Neural cell (in vitro differentiated cells): ENCODE measurements around the gene DTYMK. TPM values are rescaled to one million over a fixed set of nuclear protein-coding genes. Genes with fewer than 3 reads are reported as not detected.

Experiments used
- H2AFZ ChIP-seq: fragments of 200-600, 300-800 bp; sonication (generic), shearing (Covaris generic); 2 replicates; pipeline ENCODE4 v1.6.0; 2014; ENCODE audit warnings: low read depth, mild to moderate bottlenecking, antibody characterized with exemption, low read length, moderate library complexity
- H3F3A ChIP-seq: fragments of 200-600 bp; shearing (Covaris generic); 2 replicates; pipeline ENCODE4 v1.6.1; 2016; ENCODE audit warnings: mild to moderate bottlenecking, moderate library complexity, mixed read lengths, antibody characterized with exemption, low read length; ENCODE audit not compliant: insufficient read depth, poor library complexity, severe bottlenecking
- H3K27ac ChIP-seq: fragments of 200-600, 300-800 bp; sonication (generic), shearing (Covaris generic); 2 replicates; pipeline ENCODE4 v1.5.1; 2014; ENCODE audit warnings: mild to moderate bottlenecking, low read length, moderate library complexity
- H3K27me3 ChIP-seq: fragments of 300-800, 200-600 bp; sonication (generic), shearing (Covaris generic); 2 replicates; pipeline ENCODE4 v1.6.0; 2014; ENCODE audit warnings: mild to moderate bottlenecking, low read depth, low read length, moderate library complexity; ENCODE audit not compliant: insufficient read depth
- H3K36me3 ChIP-seq: fragments of 300-800, 200-600 bp; sonication (generic), shearing (Covaris generic); 2 replicates; pipeline ENCODE4 v1.5.1; 2014; ENCODE audit warnings: mild to moderate bottlenecking, antibody characterized with exemption, low read length, moderate library complexity; ENCODE audit not compliant: insufficient read depth
- H3K4me2 ChIP-seq: fragments of 300-800, 200-600 bp; sonication (generic), shearing (Covaris generic); 2 replicates; pipeline ENCODE4 v1.6.0; 2014; ENCODE audit warnings: mild to moderate bottlenecking, low read length
- H3K4me3 ChIP-seq: fragments of 300-800, 200-600 bp; sonication (generic), shearing (Covaris generic); 2 replicates; pipeline ENCODE4 v1.5.1; 2014; ENCODE audit warnings: mild to moderate bottlenecking, low read length, moderate library complexity
- H3K79me2 ChIP-seq: fragments of 200-600 bp; shearing (Covaris generic); replicated peaks from 2 replicates; pipeline ENCODE4 v1.6.0; 2014; ENCODE audit warnings: mild to moderate bottlenecking, low read length, moderate library complexity; ENCODE audit not compliant: insufficient read depth
- H3K9ac ChIP-seq: fragments of 300-800, 200-600 bp; sonication (generic), shearing (Covaris generic); 2 replicates; pipeline ENCODE4 v1.6.1; 2016; ENCODE audit warnings: mild to moderate bottlenecking, low read length, mixed read lengths
- H3K9me2 ChIP-seq: fragments of 200-600 bp; shearing (Covaris generic); 2 replicates; pipeline ENCODE4 v1.6.1; 2016; ENCODE audit warnings: mild to moderate bottlenecking, low read length, mixed read lengths; ENCODE audit not compliant: insufficient read depth
- H3K9me3 ChIP-seq: fragments of 200-600, 300-800 bp; sonication (generic), shearing (Covaris generic); 2 replicates; pipeline ENCODE4 v1.6.1; 2016; ENCODE audit warnings: mild to moderate bottlenecking, mixed run types, low read length, moderate library complexity, mixed read lengths
- H4K20me1 ChIP-seq: fragments of 200-600 bp; shearing (Covaris generic); 2 replicates; pipeline ENCODE4 v1.6.1; 2016; ENCODE audit warnings: mild to moderate bottlenecking, mixed run types; ENCODE audit not compliant: insufficient read depth
- CTCF ChIP-seq: fragments of 450-650 bp; IDR thresholded peaks from 2 replicates; pipeline ENCODE4 v1.5.1; 2014; ENCODE audit warnings: antibody characterized with exemption, mild to moderate bottlenecking, moderate library complexity; ENCODE audit not compliant: poor library complexity, severe bottlenecking
- EP300 ChIP-seq: fragments of 450-650 bp; conservative IDR thresholded peaks from 2 replicates; pipeline ENCODE4 v1.6.1; 2014; ENCODE audit warnings: antibody characterized with exemption, mild to moderate bottlenecking, moderate library complexity; ENCODE audit not compliant: poor library complexity, severe bottlenecking
- EZH2 ChIP-seq: fragments of 200-600, 300-800 bp; shearing (Covaris generic), sonication (generic); IDR thresholded peaks from 2 replicates; pipeline ENCODE4 v1.6.1; 2014; ENCODE audit warnings: antibody characterized with exemption, low read length, borderline replicate concordance, mild to moderate bottlenecking; ENCODE audit not compliant: insufficient read depth, poor library complexity, severe bottlenecking
- MXI1 ChIP-seq: fragments of 450-650 bp; conservative IDR thresholded peaks from 2 replicates; pipeline ENCODE4 v1.6.1; 2014; ENCODE audit warnings: antibody characterized with exemption, mild to moderate bottlenecking; ENCODE audit not compliant: poor library complexity, severe bottlenecking
- POLR2AphosphoS5 ChIP-seq: IDR thresholded peaks from 2 replicates; pipeline ENCODE4 v1.6.1; 2012
- RAD21 ChIP-seq: fragments of 450-650 bp; conservative IDR thresholded peaks from 2 replicates; pipeline ENCODE4 v1.6.1; 2014; ENCODE audit warnings: antibody characterized with exemption, mild to moderate bottlenecking, moderate library complexity
- REST ChIP-seq: IDR thresholded peaks from 2 replicates; pipeline ENCODE4 v1.6.1; 2012; ENCODE audit warnings: borderline replicate concordance
- SMC3 ChIP-seq: fragments of 450-650 bp; conservative IDR thresholded peaks from 2 replicates; pipeline ENCODE4 v1.6.1; 2014; ENCODE audit warnings: antibody characterized with exemption, mild to moderate bottlenecking, moderate library complexity; ENCODE audit not compliant: poor library complexity
- TAF1 ChIP-seq: IDR thresholded peaks from 2 replicates; pipeline ENCODE4 v1.6.1; 2012; ENCODE audit warnings: low read depth
- polyA plus RNA-seq: library from polyadenylated mRNA; depleted of rRNA; stranded (reverse); fragments of >200 nt; gene quantifications from 2 replicates; pipeline ENCODE4 v1.2.3, GENCODE V29; 2014

The DTYMK gene
- polyA plus RNA-seq, 1 donor from 2014 or later = 33.5 TPM

DNA sequence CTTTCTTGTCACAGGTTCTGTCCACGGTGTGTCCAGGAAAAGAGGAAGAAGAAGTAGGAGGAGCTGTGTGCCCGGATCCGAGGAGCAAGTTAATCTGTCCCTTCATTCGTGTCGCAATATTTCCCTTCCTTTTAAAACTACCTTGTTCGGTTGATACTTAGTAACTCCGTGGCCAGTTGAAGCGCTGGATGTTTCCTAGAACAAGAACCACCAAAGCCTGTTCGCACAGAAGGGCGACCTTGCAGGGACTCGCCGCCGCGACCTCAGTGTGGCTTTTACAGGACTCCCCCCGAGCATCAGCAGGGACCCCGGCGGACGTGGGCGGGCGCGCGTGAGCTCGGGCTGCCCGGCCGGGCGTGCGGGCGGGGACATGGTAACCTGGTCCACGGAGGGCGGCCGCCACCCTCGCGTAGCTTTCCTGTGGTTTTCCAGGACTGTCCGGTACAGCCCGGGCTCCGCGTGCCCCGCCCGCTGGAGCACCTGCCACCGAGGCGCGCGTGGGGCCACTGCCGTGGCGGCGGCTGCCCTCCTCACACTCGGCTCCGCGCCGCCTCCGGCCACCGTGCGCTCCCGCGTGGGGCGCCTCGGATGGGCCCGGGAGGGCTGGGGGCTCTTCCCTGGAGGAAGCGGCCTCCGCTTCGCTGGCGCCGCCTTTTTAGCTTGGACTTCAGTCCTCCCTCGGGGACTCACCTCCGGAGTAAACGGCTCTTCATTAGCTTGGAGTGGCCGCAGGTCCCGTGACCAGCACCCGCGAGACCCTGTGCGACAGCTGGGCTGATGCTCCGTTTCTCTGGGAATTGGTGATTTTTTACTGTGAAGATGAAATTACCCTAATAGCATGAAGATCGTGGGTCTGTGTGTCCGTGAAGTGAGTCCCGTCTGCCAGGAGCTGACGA lies 38.6 kb upstream of the DTYMK start:
- no peaks in the 10 kb centered on the region for H4K20me1 ChIP-seq
- H3F3A ChIP-seq = no peaks in the 10 kb centered on the region
- H3K79me2 ChIP-seq = no peaks in the 10 kb centered on the region
- no peak overlapping the region for H3K27ac ChIP-seq
- H2AFZ ChIP-seq = no peak overlapping the region
- TF ChIP-seq RAD21 = no peak
- TF ChIP-seq EZH2 = no peak
- no peak for TF ChIP-seq REST
- no peak for TF ChIP-seq TAF1
- TF ChIP-seq CTCF = no peak
- no peak for TF ChIP-seq POLR2AphosphoS5
- no peak overlapping the region for H3K4me3 ChIP-seq
- H3K9ac ChIP-seq = no peak overlapping the region
- H3K9me2 ChIP-seq = no peaks in the 10 kb centered on the region
- no peaks in the 10 kb centered on the region for H3K27me3 ChIP-seq
- peaks cover 14% of the 10 kb centered on the region for H3K36me3 ChIP-seq
- H3K4me2 ChIP-seq = no peak overlapping the region
- peaks cover 12% of the 10 kb centered on the region for H3K9me3 ChIP-seq

DNA sequence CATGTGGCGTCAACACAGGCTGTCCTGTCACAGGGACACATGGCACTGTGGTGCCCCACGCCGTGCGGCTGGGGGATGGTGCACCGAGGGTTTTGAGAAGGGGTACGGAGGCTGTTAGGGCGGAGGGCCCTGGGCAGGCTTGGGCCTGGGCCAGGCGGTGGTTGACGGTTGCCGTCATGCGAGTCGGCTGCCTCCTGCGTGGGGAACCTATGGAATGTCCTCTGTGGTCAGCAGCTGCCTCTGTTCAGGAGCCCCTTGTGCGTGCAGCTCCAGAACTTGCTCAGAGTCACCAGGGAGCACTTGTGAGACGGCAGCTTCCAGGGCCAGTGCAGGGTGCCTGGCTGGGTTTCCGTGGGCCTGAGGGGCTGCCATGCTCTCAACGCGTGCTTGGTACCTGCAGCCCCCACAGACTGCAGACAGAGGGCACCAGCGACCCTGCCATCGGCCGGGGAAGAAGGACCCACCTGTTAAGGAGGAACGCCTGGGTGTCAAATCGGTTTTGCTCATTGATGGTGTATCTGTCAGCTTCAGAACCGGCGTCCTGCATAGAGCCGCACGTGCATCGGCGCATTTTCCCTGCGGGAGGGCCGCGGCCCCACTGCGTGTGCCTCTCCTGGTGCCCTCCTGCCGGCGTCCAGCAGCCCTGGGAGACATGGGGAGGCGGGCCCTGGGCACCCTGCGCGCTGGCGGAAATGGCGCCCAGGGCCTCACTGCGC lies 37.8 kb upstream of the DTYMK start:
- no peak overlapping the region for H3K27ac ChIP-seq
- H3K36me3 ChIP-seq = peaks cover 19% of the 10 kb centered on the region
- H3K4me3 ChIP-seq = no peak overlapping the region
- H2AFZ ChIP-seq = no peak overlapping the region
- H4K20me1 ChIP-seq = no peaks in the 10 kb centered on the region
- H3K9ac ChIP-seq = no peak overlapping the region
- H3K27me3 ChIP-seq = no peaks in the 10 kb centered on the region
- no peaks in the 10 kb centered on the region for H3F3A ChIP-seq
- no peaks in the 10 kb centered on the region for H3K9me2 ChIP-seq
- TF ChIP-seq SMC3 = no peak
- TF ChIP-seq MXI1 = no peak
- TF ChIP-seq RAD21 = no peak
- TF ChIP-seq TAF1 = no peak
- no peak for TF ChIP-seq POLR2AphosphoS5
- TF ChIP-seq REST = no peak
- no peak for TF ChIP-seq EZH2
- no peak for TF ChIP-seq CTCF
- no peak for TF ChIP-seq EP300
- no peak overlapping the region for H3K4me2 ChIP-seq
- peaks cover 12% of the 10 kb centered on the region for H3K9me3 ChIP-seq
- H3K79me2 ChIP-seq = no peaks in the 10 kb centered on the region
